Body of pancreas (tissue), 4 donors: Measurements from ENCODE around the gene ELP2. TPM values are rescaled to one million over a fixed set of nuclear protein-coding genes. Genes with fewer than 3 reads are reported as not detected.

Experiments used
- ATAC-seq: fragments of 150-250 bp; one replicate; pipeline ENCODE4 v1.9.1; 2016
- DNase-seq, 4 donors: peaks; one replicate each; pipeline ENCODE4 v3.0.0-alpha.2; 2019
- H3K27ac ChIP-seq, 4 donors: fragments of 200-600 bp; sonication (generic); 1 replicate in 3 of 4; 2 replicates in 1 of 4; pipeline versions ENCODE4 v1.5.1 to v1.6.1; 2016 to 2019; ENCODE audit warnings: mild to moderate bottlenecking in 1 of 4, mixed read lengths in 1 of 4, moderate library complexity in 1 of 4
- H3K27me3 ChIP-seq, 2 donors: fragments of 200-600 bp; sonication (generic); one replicate each; pipeline ENCODE4 v1.6.0; 2016; ENCODE audit warnings: mild to moderate bottlenecking in 1 of 2
- H3K36me3 ChIP-seq, 2 donors: fragments of 200-600 bp; sonication (generic); replicated peaks in 1 of 2; 2 replicates each; pipeline ENCODE4 v1.5.1; 2016; ENCODE audit warnings: low read depth in 2 of 2; ENCODE audit not compliant: insufficient read depth in 1 of 2
- H3K4me1 ChIP-seq: fragments of 200-600 bp; sonication (generic); one replicate; pipeline ENCODE4 v1.6.0; 2016
- H3K4me3 ChIP-seq, 2 donors: fragments of 200-600 bp; sonication (generic); 1 replicate in 1 of 2; 2 replicates in 1 of 2; pipeline ENCODE4 v1.5.1; 2016 to 2019
- H3K9me3 ChIP-seq, 3 donors: fragments of 200-600 bp; sonication (generic); 1 replicate in 2 of 3; 2 replicates in 1 of 3; pipeline ENCODE4 v1.5.1; 2016
- POLR2A ChIP-seq, 3 donors: fragments of 450-650 bp; IDR thresholded peaks; one replicate each; pipeline ENCODE4 v1.6.1; 2016; ENCODE audit warnings: antibody characterized with exemption in 3 of 3, mild to moderate bottlenecking in 2 of 3
- WGBS, 2 donors: methylation state at CpG; one replicate each; pipeline ENCODE4 v1.1.5; 2017; 5-methylcytosine and 5-hydroxymethylcytosine counted together
- intact Hi-C: fragments of 100-400 bp; cut with DNase I; formaldehyde crosslinking; loops from one replicate; pipeline ENCODE4 v1.15.1; 2023
- total RNA-seq, 2 donors: library from RNA; depleted of rRNA; stranded (reverse); fragments of >200 nt; gene quantifications; one replicate each; pipeline ENCODE4 v1.1.0, GENCODE V29; 2016
- TF ChIP-seq, protein P1 (sequence below), 7 experiments: fragments of 450-650 bp in 4 of 7; fragments of 200-600 bp in 3 of 7; sonication (generic) in 3 of 7; IDR thresholded peaks; one replicate each; pipeline ENCODE4 v1.5.1; 2016 to 2019; ENCODE audit warnings: antibody characterized with exemption in 7 of 7

ELP2 gene
- total RNA-seq, 2 donors from 2014 or later, result 44.2 to 56.8 TPM

DNA sequence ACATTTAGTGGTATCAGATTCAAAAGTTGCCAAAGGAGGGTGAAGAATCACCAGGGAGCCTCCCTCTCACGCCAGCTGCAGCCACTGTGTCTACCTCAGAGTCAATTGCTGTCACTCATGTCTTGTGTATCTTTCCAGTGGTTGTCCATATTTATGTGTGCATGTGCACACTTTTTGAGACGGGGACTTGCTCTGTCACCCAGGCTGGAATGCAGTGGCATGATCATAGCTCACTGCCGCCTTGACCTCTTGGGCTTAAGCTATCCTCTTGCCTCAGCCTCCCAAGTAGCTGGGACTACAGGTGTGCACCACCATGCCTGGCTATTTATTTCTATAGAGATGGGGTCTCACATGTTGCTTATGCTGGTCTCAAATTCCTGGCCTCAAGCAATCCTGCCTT lies 61.6 kb downstream of the ELP2 start:
- WGBS, 2 donors, result 96 to 97% methylated on average over 3 of the region's 3 CpGs
- H3K4me3 ChIP-seq, result no peak overlapping the region
- DNase-seq (no peak), ATAC-seq (no peak)
- H3K27ac ChIP-seq, result no peak overlapping the region
- TF ChIP-seq, protein P1, sequence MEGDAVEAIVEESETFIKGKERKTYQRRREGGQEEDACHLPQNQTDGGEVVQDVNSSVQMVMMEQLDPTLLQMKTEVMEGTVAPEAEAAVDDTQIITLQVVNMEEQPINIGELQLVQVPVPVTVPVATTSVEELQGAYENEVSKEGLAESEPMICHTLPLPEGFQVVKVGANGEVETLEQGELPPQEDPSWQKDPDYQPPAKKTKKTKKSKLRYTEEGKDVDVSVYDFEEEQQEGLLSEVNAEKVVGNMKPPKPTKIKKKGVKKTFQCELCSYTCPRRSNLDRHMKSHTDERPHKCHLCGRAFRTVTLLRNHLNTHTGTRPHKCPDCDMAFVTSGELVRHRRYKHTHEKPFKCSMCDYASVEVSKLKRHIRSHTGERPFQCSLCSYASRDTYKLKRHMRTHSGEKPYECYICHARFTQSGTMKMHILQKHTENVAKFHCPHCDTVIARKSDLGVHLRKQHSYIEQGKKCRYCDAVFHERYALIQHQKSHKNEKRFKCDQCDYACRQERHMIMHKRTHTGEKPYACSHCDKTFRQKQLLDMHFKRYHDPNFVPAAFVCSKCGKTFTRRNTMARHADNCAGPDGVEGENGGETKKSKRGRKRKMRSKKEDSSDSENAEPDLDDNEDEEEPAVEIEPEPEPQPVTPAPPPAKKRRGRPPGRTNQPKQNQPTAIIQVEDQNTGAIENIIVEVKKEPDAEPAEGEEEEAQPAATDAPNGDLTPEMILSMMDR (IDR thresholded peaks at IDR 0.05), result no peak
- TF ChIP-seq POLR2A (IDR thresholded peaks at IDR 0.05), result no peak
- H3K9me3 ChIP-seq, result no peaks in the 10 kb centered on the region
- H3K27me3 ChIP-seq, result no peaks in the 10 kb centered on the region
- intact Hi-C loops, result no loop called here
- no peaks in the 10 kb centered on the region for H3K36me3 ChIP-seq
- H3K4me1 ChIP-seq, result peaks cover 14% of the 10 kb centered on the region

DNA sequence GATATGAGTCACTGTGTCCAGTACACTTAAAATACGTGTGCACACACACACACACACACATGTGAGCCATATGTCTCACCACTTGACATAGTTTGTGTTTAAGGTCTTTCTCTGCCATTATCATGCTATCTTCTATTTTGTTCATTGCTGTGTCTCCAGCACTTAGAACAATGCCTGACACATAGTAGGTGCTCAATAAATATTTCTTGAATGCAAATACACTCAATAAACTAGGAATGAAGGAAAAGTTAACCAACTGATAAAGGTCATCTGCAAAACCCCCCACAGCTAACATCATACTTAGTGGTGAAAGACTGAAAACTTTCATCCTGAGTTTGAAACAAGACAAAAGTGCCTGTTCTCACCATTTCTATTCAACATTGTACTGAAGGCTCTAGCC lies 62.0 kb downstream of the ELP2 start:
- no peak for DNase-seq
- no peak overlapping the region for H3K4me3 ChIP-seq
- H3K36me3 ChIP-seq, result no peaks in the 10 kb centered on the region
- peaks cover 9% of the 10 kb centered on the region for H3K4me1 ChIP-seq
- H3K27ac ChIP-seq, result no peak overlapping the region
- no peak for ATAC-seq
- no peaks in the 10 kb centered on the region for H3K9me3 ChIP-seq
- intact Hi-C loops, result no loop called here
- H3K27me3 ChIP-seq, result no peaks in the 10 kb centered on the region
- TF ChIP-seq, protein P1 (IDR thresholded peaks at IDR 0.05), result no peak
- WGBS, 2 donors, result 95 to 100% methylated on average over 1 of the region's 1 CpG

DNA sequence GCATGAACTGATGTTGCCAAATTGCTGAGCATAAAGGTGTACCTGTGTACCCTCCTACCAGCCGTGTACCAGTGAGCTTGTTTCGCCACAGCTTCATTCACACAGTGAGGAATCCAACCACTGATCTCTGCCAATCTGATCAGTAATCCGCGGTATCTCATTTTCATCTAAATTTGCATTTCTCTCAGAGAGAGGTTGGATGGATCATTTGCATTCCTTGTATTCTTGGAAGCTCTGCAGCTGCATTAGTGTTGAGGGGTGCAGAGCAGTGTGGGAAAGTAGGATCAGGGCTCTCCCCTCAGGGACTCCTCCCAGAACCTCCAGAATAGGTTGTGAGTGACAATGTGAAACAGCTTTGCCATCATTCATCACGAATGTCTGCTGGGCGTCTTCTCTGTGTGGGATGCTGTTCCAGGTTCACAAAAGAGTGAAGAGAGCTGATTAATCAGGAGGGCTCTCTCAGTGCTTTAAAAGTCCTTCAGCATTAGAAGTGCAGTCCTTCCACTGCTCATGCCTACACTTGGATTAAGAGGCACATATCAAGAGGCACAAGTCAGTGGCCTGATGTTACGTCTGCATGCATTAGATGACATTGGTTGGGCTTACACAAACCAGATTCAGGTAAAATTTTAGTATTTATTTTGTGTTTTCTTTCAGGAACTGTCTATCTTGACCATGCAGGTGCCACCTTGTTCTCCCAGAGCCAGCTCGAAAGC lies 65.1 kb downstream of the ELP2 start:
- 80 to 87% methylated on average over 8 of the region's 8 CpGs for WGBS, 2 donors
- ATAC-seq (no peak), DNase-seq (no peak)
- no peaks in the 10 kb centered on the region for H3K27me3 ChIP-seq
- no peaks in the 10 kb centered on the region for H3K36me3 ChIP-seq
- no peaks in the 10 kb centered on the region for H3K4me1 ChIP-seq
- H3K9me3 ChIP-seq, result no peaks in the 10 kb centered on the region
- intact Hi-C loops, result no loop called here
- no peak overlapping the region for H3K4me3 ChIP-seq
- no peak overlapping the region for H3K27ac ChIP-seq
- no peak for TF ChIP-seq POLR2A (IDR thresholded peaks at IDR 0.05)
- TF ChIP-seq, protein P1 (IDR thresholded peaks at IDR 0.05), result no peak

DNA sequence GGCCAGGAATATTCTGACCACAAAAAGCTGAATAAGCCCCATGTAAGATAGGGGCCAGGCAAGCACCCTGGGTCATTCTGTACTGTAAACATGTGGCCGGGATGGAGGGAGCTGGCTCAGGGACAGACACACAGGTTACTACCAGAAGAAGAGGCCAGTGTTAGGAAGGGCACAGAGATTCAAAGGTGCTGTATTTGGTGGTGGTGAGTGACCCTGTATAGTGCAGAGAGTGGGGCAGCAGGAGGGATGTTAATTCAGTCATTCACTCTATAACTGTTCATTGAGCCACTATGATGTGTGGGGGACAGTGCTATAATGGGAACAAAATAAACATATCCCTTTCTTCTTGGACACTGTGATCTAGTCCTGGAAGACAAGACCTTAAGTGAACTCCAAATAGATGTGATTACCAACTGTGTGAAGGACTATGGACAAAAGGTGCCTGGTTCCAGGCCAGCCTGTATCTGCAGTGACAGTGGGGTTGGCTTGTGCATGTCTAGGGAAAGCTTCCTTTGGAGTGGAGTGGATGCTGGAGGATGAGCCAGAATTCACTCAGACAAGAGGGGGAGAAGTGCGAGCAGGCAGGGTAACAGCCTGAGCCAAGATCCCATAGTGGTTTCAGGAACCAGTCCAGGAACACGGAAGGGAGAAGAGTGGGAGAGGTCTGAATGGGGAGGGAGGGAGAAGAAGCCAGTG lies 65.9 kb downstream of the ELP2 start:
- ATAC-seq (no peak), DNase-seq (no peak)
- Histone ChIP-seq H3K27ac (no peak overlapping the region), H3K9me3 (no peaks in the 10 kb centered on the region), H3K36me3 (no peaks in the 10 kb centered on the region), H3K4me1 (no peaks in the 10 kb centered on the region), H3K4me3 (no peak overlapping the region), H3K27me3 (no peaks in the 10 kb centered on the region)
- TF ChIP-seq, protein P1 (IDR thresholded peaks at IDR 0.05), result no peak
- TF ChIP-seq POLR2A (IDR thresholded peaks at IDR 0.05), result no peak
- intact Hi-C loops, result no loop called here
- WGBS, 2 donors, result 87 to 92% methylated on average over 3 of the region's 3 CpGs
